ENCODE measurements around the gene TMEM131L.
"Not testable (repeated sequence)": the region's sequence is repeated elsewhere in the genome, so short reads cannot be mapped to it uniquely, and the experiment has no call there.

Gene TMEM131L

DNA sequence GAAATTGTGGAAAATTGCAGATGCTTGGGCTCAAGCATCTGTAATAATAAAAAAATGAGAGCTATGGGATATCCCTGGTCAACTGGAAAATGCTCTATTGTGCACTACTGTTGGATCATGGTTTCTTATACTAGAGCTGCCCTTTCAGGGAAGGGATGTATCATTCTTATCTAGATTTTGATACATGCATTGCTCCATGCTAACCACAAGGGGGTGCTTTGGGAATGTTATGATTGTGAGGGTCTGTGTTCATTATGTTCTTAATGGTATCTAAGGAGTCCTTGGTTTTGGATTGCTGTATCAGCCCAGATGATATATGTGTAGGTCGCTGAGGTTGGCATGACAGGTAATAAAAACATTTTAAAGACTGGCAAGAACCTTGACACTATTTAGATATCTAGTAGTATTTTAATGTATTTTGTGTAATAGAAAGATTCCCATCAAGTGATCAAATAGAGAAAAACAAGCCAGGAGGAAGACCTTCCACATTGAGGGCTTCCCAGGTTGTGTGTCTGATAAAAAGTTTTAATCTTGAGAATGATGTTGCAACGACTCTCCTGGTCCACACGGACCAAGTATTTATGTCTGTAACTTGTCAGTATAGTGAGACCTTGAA is 168.7 kb downstream of the TMEM131L start:
- no peak for DNase-seq

GRCh38 chr4:153635846-153636245 is 169.7 kb downstream of the TMEM131L start:
- DNase-seq: no peak

- no peak for DNase-seq
Observed at GRCh38 chr4:153637201-153637600, 171.0 kb downstream of the TMEM131L start.

DNA sequence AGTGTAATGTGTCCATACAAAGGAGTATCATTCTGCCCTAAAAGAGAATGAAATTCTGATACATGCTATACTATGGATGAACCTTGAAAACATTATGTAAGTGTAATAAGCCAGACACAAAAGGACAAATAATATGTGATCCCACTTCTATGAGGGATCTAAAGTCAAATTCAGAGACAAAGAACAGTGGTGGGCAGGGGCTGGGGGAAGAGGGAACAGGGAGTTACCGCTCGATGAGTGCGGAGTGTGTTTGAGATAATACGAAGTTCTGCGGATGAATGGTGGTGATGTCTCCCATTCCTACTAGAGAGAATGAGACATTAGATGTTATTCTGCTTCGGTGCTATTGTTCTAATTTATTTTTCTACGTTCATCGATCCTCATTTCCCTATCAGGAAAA is 171.9 kb downstream of the TMEM131L start:
- DNase-seq: no peak

- DNase-seq: no peak
Observed at GRCh38 chr4:153638999-153639398, 172.8 kb downstream of the TMEM131L start.

DNA sequence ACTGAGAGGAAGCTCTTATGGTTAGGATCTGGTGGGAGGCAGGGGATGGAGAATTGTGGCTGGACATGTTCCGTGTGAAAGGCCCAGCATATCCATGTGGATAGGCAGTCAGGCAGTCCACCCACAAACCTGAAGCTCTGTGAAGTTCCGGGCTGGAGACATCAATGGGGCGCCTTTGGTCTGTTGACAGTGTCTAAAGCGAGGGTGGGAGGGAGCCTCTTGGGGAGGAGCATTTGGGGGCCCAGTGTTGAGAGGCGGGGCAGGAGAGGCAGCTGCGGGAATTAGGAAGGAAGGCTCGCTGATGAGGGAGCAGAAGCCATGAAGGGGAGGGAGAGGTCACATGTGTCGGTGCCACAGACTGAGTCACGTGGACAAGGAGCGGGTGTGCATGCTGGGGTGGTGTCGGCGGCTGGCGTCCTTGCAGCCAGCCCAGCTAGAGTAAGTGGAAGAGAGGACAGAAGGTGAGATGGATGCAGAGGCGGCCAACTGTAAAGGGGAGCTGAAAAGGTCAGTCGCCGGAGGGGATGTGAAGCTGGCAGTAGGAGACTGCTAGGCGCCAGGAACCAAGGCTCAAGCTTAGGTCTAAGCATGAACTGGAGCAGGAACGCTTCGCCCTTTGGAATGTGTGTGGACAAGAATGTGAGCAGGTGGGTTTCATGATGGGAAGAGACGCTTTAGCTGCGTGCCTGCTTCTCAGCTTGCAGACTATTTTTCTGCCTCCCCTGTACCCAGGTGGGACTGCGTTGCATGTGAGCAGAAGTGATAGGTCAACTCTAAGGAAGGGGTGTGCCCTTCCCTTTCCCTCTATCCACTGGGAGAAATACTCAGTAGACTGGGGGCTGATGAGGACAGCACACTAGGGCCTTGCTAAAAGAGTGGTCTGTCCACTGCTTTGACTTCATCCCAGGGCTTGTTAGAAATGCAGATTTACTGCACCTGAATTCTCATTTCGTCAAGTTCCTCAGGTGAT is 174.0 kb downstream of the TMEM131L start:
- no peak for DNase-seq

- DNase-seq: no peak
Observed at GRCh38 chr4:153641532-153641931, 175.4 kb downstream of the TMEM131L start.

- DNase-seq: no peak
Observed at GRCh38 chr4:153643406-153644383, 177.5 kb downstream of the TMEM131L start.

DNA sequence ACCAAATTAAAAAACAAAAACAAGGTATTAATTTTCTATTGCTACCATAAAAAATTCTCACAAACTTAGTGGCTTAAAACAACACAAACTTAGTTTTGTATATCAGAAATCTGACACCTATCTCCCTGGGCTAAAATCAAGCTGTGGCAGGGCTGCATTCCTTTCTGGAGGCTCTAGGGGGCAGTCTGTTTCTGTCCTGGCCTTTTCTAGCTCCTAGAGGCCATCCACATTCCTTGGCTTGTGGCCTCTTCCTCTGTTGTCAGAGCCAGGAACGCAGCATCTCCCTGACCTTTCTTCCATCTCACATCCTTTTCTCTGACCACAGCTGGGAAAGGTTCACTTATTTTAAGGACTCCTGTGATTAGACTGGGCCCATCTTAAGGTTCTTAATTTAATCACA is 179.0 kb downstream of the TMEM131L start:
- DNase-seq: peak; percentile 39

DNA sequence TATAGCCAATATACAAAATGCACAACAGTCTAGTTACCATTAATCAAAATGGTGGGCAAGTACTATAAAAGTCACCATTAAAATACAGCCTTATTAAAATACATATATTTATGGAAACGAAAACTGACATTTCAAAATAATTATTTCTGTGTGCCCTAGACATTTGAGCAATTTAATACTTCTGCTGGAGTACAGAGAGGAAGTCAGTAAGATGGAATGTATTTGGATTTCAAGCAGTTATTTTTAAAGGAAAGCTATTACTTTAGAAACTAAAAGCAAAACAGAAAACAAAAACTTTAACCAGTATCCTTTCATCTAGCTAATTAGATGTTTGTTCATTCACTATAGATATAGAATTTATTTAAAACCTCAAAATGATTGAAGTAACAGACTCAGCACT is 180.1 kb downstream of the TMEM131L start:
- DNase-seq: no peak

- DNase-seq: no peak
Observed at GRCh38 chr4:153646978-153647377, 180.8 kb downstream of the TMEM131L start.

- DNase-seq: no peak
Observed at GRCh38 chr4:153647975-153648374, 181.8 kb downstream of the TMEM131L start.

GRCh38 chr4:153649572-153649991 is 183.4 kb downstream of the TMEM131L start:
- DNase-seq: no peak

DNA sequence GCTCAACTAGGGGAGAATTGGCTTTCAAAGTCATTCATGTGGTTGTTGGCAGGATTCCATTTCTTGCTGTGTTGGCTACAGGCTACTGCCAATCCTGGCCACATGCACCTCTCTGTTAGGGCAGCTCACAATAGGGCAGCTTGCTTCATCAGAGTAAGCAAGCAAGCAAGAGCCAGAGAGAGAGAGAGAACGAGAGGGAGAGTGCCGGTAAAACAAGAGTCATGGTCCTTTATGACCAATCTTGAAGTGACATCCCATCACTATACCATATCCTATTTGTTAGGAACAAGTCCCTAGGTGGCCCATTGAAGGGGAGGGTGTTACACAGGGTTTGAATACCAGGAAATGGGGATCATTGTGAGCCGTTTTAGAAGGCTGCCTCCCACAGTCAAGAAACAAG is 185.0 kb downstream of the TMEM131L start:
- DNase-seq: no peak

DNA sequence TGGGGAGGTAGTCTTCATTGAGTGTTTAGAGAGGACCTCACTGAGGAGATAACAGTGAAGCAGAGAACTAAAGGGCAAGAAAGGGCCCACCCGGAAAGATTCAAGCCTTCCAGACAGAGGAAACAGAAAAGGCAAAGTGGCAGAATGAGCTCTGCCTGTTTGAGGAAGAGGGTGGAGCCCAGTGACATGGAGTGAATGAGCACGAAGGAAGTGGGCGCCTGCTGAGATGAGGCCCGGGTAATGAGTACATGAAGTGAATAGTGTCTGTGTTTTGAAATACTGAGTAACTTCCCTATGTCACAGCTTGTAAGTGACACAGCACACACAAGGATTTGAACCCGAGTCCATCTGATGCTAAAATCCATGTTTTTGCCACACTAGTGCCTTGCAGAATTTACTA is 185.4 kb downstream of the TMEM131L start:
- peak; percentile 59 for DNase-seq

DNA sequence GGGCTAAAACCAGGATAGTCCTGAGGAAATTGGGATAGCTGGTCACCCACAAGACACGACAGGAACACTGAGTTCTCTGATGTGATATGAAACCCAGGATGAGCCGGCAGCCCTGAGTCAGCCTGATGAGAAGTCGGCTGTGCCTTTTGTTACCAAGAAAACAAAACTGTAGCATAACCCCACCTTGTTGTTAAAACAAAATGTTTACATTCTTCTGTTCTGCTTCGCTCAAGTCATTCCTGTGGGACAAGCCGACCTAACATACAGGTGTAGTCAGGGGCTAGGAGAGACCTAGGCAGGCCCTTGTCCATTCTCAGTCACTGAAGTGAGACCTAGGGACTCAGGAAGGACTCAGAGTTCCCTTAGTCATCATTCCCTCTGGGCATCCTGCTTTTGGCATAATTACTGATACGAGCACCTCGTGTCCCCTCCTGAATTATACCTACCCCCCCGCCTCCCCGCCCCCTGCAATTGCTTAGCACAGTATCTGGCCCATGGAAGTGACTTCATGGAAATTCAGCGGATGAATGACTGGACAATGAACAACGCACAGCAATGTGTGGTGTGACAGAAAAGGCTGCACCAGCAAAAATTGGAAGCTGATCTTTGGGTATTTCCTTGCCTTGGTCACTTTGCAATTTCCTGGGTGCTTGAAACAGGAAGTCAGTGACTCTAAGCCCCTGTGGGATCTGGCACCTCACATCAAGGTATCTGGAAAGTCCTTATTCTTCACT is 186.1 kb downstream of the TMEM131L start:
- DNase-seq: no peak

- DNase-seq: no peak
Observed at GRCh38 chr4:153655002-153655541, 188.9 kb downstream of the TMEM131L start.

DNA sequence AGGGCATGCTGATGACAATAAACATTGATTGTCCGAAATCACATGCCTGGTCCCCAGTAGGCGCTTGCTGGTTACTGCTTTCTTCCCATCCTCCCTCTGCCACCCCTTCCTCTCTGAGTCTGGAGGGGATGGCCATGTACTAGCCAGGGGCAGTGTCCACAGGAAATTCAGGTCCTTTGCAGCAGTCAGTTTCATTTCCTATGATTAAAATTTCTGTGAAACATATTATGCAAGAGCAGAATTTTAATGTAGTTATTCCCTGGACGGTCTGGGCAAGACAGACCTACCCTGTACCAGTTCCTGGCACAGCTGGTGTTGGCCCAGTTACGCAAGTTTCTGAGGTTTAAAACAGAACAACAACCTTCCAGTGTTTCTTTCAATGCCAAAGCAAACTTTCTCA is 189.8 kb downstream of the TMEM131L start:
- no peak for DNase-seq

DNA sequence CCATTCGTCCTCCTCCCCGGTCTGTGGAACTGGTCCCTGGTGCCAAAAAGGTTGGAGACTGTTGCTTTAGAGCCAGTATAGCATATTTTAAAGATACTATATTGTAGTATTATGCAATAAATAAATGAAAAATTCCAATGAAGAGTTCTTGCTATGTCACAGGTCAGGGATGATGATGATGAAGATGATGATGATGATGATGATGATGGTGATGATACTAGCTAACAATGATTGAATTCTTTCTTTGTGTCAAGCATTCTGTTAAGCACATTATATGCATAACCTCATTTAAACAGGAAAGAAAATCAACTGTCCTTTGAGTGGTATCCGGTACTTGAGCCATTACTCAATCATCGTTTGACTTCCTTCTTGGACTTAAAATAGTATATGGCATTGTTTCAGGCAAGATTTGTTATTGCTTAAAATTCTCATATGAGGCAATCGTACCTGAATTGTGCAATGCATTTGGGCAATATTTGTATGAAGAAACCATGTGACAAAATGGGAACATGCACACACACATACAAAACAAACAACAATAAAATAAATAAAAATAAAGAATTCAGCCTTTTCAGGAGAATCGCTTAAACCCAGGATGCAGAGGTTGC is 195.2 kb downstream of the TMEM131L start:
- no peak for DNase-seq

DNA sequence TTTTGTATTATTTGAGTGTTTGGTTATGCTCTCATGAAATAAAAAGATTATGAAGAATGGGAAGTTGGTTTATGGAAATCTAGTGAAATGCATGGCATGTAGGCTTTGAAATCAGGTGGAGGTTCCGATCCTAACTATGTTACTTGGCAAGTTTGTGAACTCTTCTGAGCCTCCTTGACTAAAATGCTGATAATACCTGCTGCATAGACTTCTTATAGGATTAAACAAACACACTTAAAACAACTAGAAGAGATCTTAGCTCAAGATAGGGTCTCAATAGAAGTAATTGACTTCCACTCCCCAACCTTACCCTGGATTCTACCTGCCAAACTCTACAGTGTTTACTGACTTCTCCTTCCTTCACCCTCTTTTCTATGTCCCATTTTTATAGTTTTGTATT is 195.7 kb downstream of the TMEM131L start:
- no peak for DNase-seq

- no peak for DNase-seq
Observed at GRCh38 chr4:153663667-153664066, 197.5 kb downstream of the TMEM131L start.

DNA sequence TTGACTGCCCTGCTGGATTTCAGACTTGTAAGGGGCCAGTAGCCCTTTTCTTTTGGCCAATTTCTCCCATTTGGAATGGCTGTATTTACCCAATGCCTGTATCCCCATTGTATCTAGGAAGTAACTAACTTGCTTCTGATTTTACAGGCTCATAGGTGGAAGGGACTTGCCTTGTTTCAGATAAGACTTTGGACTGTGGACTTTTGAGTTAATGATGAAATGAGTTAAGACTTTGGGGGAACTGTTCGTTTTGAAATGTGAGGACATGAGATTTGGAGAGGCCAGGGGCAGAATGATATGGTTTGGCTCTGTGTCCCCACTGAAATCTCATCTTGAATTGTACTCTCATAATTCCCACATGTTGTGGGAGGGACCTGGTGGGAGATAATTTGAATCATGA is 200.3 kb downstream of the TMEM131L start:
- not testable (repeated sequence) for DNase-seq

Measured in stimulated activated CD8-positive, alpha-beta memory T cell treated with anti-CD3 and anti-CD28 coated beads, Interleukin-4, amount 100 ng/mL, for 48 hours (primary cell).